Measurements from ENCODE around the gene ITPRIPL2. TPM values are rescaled to one million over a fixed set of nuclear protein-coding genes. Genes with fewer than 3 reads are reported as not detected.

ITPRIPL2 gene
- total and polyA plus RNA-seq, 2 of the 13 experiments (the other 11 are each of a cell fraction or from before 2014, with no cell fraction given): 5.9 to 12.6 TPM

DNA sequence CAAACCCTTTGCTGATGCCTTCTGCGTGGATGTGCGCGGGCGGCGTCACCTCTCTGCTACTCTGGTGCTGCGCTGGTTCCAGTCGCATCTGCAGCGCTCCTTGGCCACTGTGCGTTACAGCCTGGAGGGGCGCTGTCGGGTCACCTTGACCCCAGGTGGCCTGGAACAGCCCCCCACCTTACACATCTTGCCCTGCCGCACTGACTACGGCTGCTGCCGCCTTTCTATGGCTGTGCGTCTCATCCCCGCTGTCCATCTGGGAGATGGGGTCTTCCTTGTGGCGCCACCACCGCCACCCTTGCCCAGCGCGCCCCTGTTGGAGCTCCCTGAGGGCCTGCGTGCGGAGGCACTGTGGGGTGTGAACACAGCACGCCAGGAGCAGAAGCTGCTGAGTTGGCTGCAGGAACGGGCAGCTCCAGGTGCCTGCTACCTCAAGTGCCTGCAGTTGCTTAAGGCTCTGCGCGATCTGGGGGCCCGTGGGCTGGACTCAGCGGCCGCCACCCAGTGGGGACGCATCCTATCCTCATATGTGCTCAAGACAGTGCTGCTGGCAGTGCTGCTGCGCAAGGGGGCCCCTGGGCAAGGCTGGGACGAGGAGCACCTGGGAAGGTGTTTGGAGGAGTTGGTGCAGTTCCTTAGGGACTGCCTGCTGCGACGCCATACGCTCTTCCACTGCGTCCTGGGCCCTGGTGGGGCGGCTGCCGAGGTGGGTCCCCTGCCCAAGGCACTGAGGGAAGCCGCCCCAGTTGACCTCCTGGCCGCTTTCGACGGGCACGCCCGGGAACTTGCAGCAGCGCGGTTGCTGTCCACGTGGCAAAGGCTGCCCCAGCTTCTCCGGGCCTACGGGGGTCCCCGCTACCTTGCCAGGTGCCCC is 1.6 kb downstream of the ITPRIPL2 start (continued):
- peak; percentile 65; the same call in 1 of the 2 replicates for TF ChIP-seq ZNF318 (CRISPR knock-in tag; IDR thresholded peaks at IDR 0.05)
- TF ChIP-seq ELF1 (CRISPR knock-in tag; IDR thresholded peaks at IDR 0.05): no peak
- TF ChIP-seq NONO (IDR thresholded peaks at IDR 0.05): no peak
- no peak for TF ChIP-seq NONO (CRISPR knock-in tag; conservative IDR thresholded peaks at IDR 0.05)
- TF ChIP-seq, protein P1, sequence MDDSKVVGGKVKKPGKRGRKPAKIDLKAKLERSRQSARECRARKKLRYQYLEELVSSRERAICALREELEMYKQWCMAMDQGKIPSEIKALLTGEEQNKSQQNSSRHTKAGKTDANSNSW (CRISPR knock-in tag; IDR thresholded peaks at IDR 0.05; ENCODE audit: borderline replicate concordance): no peak
- TF ChIP-seq ZNF263 (CRISPR knock-in tag; IDR thresholded peaks at IDR 0.05): no peak
- no peak for TF ChIP-seq HOXA7 (CRISPR knock-in tag; IDR thresholded peaks at IDR 0.05)
- TF ChIP-seq ZBTB42 (CRISPR knock-in tag; IDR thresholded peaks at IDR 0.05): 0 out of 2 replicates have a peak, but pooled peaks have one; percentile 32
- TF ChIP-seq IKZF4 (CRISPR knock-in tag; IDR thresholded peaks at IDR 0.05; ENCODE audit: borderline replicate concordance, low read depth, not compliant biosample characterization): no peak

Measured in HepG2 (cell line).